ENCODE data around the gene ARHGAP15.

Gene ARHGAP15

DNA sequence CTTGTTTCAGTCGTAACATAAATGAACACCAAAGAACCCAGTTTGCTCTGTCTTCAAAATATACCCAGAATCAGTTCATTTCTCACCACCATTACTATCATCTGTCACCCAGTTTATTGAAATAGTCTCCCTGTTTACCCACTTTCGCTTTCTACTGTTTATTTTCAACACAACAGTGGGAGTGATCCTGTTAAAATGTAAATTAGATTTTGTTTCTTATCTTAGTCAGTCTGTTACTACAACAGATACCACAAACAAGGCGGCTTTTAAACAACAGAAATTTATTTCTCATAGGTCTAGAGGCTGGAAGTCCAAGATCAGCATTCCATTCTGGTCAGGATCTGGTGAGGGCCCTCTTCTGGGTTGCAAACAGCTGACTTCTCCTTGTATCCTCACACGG lies 74.8 kb downstream of the ARHGAP15 start:
- Histone ChIP-seq H3K36me3 (no peaks in the 10 kb centered on the region), H3K4me3 (ENCODE audit: low read depth, low read length) (no peak overlapping the region), H3K27ac (no peak overlapping the region), H3K9me3 (ENCODE audit: severe bottlenecking) (no peaks in the 10 kb centered on the region), H3K27me3 (ENCODE audit: insufficient read depth, low read depth, severe bottlenecking) (no peaks in the 10 kb centered on the region)
- TF ChIP-seq, protein P1, sequence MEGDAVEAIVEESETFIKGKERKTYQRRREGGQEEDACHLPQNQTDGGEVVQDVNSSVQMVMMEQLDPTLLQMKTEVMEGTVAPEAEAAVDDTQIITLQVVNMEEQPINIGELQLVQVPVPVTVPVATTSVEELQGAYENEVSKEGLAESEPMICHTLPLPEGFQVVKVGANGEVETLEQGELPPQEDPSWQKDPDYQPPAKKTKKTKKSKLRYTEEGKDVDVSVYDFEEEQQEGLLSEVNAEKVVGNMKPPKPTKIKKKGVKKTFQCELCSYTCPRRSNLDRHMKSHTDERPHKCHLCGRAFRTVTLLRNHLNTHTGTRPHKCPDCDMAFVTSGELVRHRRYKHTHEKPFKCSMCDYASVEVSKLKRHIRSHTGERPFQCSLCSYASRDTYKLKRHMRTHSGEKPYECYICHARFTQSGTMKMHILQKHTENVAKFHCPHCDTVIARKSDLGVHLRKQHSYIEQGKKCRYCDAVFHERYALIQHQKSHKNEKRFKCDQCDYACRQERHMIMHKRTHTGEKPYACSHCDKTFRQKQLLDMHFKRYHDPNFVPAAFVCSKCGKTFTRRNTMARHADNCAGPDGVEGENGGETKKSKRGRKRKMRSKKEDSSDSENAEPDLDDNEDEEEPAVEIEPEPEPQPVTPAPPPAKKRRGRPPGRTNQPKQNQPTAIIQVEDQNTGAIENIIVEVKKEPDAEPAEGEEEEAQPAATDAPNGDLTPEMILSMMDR (IDR thresholded peaks at IDR 0.05; ENCODE audit: low read depth, low read length): no peak
- DNase-seq: no peak

DNA sequence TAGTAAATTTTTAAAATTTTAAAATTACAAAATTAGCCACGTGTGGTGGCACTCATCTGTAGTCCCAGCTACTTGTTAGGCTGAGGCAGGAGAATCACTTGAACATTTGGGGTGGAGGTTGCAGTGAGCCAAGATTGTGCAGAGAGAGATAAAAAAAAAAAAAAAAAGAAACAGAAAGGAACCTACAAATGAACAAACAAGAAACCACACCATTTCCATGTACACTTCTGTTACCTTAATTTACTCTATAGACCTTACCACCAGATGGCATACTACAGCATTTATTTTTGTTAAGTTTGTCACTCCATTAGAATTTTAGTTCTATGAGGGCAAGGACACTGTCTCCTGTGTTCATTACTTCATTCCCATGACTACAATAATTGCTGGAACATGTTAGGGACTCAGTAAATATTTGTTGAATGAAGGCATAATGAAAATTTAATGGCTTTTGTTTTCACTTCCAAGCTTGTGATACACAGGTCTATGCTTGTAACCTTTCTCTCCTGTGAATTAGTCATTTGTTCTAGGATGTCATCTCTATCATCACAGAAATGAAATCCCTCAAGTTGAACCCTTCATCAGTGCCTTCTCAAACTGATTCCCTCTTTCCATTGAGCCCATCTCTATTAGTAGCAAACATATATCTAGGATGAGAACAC lies 76.0 kb downstream of the ARHGAP15 start:
- no peak for DNase-seq
- no peak overlapping the region for H3K27ac ChIP-seq
- H3K27me3 ChIP-seq (ENCODE audit: insufficient read depth, low read depth, severe bottlenecking): no peaks in the 10 kb centered on the region
- H3K4me3 ChIP-seq (ENCODE audit: low read depth, low read length): no peak overlapping the region
- no peaks in the 10 kb centered on the region for H3K36me3 ChIP-seq
- no peaks in the 10 kb centered on the region for H3K9me3 ChIP-seq (ENCODE audit: severe bottlenecking)
- TF ChIP-seq, protein P1 (IDR thresholded peaks at IDR 0.05; ENCODE audit: low read depth, low read length): no peak

DNA sequence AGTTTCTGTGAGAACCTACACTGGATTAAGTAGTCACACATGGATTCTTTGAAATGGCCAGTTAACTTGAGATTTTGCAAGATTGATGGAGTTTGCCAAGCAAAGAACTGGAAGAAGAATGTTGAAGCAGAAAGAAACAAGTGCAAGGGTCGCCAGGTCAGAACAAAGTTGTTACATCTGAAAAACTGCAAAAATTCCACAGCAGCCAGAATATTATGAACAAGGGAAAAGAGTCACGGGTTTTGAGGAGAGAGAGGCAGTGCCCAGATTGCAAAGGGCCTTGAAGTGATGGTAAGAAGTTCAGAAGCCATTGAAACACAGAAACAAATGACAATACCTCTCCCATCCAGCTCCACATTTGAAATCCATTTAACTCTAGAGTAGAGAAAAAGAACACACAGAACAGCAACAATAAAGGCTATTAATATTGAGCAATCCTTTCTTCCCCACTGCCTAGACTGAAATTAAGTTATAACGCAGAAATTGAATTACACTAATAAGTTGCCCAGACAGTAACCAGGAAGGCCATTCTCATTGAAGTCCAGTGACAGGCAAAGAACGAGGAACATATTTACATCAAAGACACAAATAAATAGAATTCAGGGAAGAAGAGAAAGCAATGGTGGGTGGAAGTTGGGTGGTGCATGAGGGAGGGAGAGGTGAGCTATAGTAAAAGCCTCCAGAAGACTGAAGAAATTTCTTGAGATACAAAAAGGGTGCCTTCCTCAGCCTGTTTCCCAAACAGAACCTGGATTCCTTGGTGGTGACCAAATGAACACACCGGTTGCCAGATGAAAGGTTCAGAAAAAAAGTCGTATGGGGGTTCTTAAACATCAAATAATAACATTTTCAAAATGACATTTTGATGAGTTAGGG lies 80.6 kb downstream of the ARHGAP15 start:
- H3K27ac ChIP-seq: no peak overlapping the region
- no peaks in the 10 kb centered on the region for H3K36me3 ChIP-seq
- no peak overlapping the region for H3K4me3 ChIP-seq (ENCODE audit: low read depth, low read length)
- TF ChIP-seq, protein P1 (IDR thresholded peaks at IDR 0.05; ENCODE audit: low read depth, low read length): no peak
- H3K27me3 ChIP-seq (ENCODE audit: insufficient read depth, low read depth, severe bottlenecking): no peaks in the 10 kb centered on the region
- no peak for DNase-seq
- H3K9me3 ChIP-seq (ENCODE audit: severe bottlenecking): no peaks in the 10 kb centered on the region

DNA sequence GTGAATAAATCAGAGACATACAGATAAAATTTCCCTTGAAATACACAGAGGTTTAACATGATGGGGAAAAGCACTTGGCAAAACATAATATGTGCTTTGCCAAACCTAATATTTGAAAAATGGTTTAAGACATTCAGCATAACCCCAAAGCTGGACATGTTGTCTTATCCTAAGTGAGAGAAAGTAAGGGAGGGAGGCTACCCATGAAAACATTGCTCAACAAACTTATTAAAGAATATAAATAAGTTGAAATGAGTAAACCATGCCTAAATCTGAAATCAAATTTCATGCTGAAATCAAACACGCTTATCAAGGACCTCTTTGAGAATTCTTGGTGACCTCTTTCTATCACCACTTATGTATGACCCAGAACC lies 81.2 kb downstream of the ARHGAP15 start:
- Histone ChIP-seq H3K27ac (no peak overlapping the region), H3K9me3 (ENCODE audit: severe bottlenecking) (no peaks in the 10 kb centered on the region), H3K36me3 (no peaks in the 10 kb centered on the region), H3K27me3 (ENCODE audit: insufficient read depth, low read depth, severe bottlenecking) (no peaks in the 10 kb centered on the region), H3K4me3 (ENCODE audit: low read depth, low read length) (no peak overlapping the region)
- TF ChIP-seq, protein P1 (IDR thresholded peaks at IDR 0.05; ENCODE audit: low read depth, low read length): no peak
- DNase-seq: no peak

DNA sequence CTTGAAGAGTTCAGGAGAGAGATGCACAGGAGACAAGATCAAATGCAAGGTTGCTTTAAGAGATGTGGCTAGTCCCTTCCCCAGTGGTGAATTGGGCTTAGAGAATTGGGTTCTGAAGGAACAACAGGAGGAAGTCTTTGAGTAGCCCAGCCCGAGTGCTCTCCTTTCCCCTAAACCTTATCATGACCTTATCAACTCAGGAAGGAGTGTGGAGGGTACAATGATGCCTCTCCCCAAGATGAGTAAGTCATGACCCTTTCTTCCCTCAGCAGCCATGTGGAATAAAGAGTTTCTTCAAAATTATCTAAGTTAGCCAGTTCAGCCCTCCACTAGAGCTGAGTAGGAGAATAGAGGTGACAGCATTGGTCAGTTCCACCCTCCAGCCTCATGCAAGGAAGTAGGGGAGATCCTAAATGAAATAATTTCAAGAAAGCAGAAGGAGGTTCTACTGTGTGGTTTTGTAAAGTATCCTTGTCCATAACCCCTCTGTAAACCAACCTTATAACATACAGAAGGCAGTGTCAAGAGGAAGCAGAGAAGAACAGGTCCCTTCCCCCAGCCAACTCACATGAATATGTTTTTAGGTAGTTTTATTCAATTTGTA lies 88.4 kb downstream of the ARHGAP15 start:
- TF ChIP-seq, protein P1 (IDR thresholded peaks at IDR 0.05; ENCODE audit: low read depth, low read length): no peak

More for the DNA sequence above, 88.4 kb downstream of the ARHGAP15 start:
- no peak overlapping the region for H3K27ac ChIP-seq
- H3K9me3 ChIP-seq (ENCODE audit: severe bottlenecking): no peaks in the 10 kb centered on the region
- no peak overlapping the region for H3K4me3 ChIP-seq (ENCODE audit: low read depth, low read length)
- no peaks in the 10 kb centered on the region for H3K27me3 ChIP-seq (ENCODE audit: insufficient read depth, low read depth, severe bottlenecking)
- H3K36me3 ChIP-seq: no peaks in the 10 kb centered on the region
- DNase-seq: no peak
